NOMO-1 treated with dmso at 0.1 percent for 144 hours (cell line): ENCODE data around the gene GTPBP1.

Experiments
- DNase-seq: peaks from one replicate; lab custom pipeline; 2025; ENCODE audit not compliant: unreplicated experiment; lab: John Stamatoyannopoulos, UW

GTPBP1 gene

DNA sequence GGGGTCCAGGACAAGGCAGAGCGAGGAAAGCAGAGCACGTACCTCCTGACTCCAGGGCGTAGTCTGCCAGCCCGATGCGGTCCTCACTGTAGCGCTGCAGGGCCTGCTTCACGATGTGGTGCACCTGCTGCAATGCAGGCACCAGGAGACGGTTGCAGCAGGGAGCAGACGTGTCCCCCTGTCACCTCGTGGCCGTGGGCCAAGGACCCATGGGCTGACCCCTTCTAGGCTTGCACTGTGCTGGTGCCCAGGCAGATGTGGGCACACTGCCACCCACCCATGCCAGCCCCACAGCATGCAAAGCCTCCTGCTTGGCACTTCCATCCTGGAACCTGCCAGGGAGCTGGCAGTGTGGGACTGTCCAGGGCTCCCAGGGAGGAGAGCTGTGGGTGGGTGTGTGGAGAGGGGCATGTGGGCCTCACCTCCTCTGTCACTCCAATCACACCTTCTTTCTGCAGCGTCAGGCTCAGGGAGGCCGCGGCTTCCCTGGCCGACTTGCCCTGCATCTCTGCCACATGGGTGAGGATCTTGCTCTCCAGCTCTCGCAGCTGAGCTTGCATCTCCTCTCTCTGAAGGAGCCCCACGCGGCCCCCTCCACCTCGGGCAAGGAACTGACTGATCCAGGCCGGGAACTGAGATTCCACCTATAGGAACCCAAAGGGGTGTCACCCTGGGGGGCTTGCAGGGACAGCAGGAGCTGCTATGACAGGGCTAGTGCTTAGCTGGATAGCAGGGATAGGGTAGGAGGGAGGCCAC is 33.7 kb downstream of the GTPBP1 start:
- DNase-seq: no peak

- no peak for DNase-seq
Measured at GRCh38 chr22:38740116-38740723, 34.5 kb downstream of the GTPBP1 start.

DNA sequence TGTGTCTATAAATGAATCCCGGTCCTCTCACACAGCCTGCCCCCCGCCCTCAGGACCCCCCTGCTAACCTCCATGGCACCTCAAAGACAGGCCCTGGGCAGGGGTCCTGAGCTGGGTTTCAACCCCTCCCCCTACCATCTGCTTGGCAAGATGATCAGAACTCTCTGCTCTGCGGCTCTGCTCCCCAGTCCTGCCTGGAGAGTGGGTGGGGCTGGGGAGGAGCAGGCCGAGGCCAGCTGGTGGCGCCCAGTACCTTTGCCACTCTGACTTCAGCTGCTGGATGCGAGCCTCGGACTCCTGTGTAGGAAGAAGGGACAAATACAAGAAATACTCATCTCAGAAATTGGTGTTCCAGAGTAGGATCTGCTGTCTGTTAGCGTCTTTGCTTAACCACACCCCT is 35.0 kb downstream of the GTPBP1 start:
- no peak for DNase-seq

GRCh38 chr22:38741166-38741565 is 35.4 kb downstream of the GTPBP1 start:
- no peak for DNase-seq

- DNase-seq: no peak
Measured at GRCh38 chr22:38741576-38741975, 35.8 kb downstream of the GTPBP1 start.

- DNase-seq: no peak
Measured at GRCh38 chr22:38742176-38742942, 36.6 kb downstream of the GTPBP1 start.

GRCh38 chr22:38744981-38745380 is 39.2 kb downstream of the GTPBP1 start:
- DNase-seq: no peak

DNA sequence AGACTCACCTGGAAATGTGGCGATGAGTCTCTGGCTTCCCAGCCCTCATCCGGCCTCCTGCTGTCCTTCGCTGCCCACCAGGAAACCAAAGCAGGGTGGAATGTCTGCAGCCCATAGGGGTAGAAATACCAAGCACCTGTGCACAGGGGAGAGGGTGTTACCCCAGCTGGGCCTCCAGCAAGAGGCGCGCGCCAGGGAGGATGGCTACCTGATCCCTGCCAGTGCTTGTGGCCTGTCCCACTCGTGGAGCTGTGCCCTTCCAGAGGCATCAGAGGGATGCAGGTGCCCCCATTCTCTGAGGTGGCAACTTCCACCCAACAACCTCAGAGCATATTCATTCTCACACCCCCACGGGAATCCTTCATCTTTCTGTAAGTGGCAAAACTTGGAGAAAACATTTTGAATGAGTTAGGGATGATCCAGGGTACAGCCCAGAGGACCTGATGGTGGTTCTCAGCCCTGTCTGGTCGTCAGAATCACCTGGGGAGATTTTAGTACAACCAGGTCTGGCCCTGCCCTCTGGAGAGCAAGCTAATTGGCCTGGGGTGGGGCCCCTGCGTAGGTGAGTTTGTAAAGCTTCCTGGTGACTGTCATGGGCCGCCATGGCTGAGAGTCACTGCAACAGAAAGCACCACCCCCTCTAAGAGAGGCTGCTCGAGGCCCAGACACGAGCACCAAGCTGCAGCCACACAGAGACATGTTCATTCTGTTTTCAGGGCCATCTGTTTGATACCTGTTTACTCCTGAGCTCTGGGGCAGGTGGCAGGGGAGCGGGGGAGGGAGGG is 40.1 kb downstream of the GTPBP1 start:
- DNase-seq: no peak

DNA sequence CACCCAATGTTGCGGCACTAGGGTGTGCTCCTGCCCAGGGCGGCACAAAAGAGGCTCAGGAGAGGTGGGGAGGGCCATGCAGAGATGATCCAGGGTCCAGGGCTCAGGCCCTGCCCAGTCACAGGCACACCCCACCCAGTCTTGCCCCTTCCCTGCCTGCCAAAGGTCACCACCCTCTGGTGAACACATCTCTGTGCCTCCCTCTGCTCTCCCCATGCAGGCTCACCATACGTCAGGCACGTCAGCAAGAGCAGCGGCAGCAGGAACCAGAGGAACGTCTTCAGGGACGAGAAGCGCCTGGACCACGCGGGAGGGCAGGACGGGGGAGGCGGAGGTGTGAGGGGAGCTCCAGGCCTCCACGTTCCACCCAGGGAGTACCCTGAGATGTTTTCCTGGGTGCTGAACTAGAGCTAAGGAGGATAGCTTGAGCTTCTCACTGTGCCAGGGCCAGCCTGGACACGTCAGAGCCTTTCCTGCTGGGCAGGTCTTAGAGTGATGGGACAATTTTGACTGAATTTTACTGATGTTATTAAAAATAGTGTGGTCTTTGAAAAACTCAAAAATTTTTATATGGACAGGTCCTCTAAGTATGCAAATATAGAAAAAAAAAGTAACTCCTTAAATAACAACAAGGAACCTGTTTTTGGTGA is 42.9 kb downstream of the GTPBP1 start:
- DNase-seq: no peak

- no peak for DNase-seq
Measured at GRCh38 chr22:38750104-38750503, 44.4 kb downstream of the GTPBP1 start.

GRCh38 chr22:38750638-38751037 is 44.9 kb downstream of the GTPBP1 start:
- DNase-seq: no peak

DNA sequence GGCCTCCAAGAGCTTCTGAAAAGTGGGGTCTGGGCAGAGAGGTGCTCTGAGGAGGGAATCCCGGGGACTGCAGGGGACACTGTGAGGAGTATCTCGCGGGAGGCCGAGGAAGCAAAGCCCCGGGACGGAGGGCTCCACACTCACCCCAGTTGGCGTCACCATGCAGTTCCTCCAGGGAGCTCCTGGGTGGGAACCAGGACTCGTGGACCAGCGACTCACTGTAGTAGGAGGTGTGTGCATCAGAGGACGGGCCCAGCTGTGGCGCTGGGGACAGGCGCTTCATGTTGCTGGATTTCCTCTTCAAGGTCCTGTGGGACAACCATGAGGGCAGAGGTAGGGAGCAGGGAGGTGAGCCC is 45.3 kb downstream of the GTPBP1 start:
- DNase-seq: no peak

DNA sequence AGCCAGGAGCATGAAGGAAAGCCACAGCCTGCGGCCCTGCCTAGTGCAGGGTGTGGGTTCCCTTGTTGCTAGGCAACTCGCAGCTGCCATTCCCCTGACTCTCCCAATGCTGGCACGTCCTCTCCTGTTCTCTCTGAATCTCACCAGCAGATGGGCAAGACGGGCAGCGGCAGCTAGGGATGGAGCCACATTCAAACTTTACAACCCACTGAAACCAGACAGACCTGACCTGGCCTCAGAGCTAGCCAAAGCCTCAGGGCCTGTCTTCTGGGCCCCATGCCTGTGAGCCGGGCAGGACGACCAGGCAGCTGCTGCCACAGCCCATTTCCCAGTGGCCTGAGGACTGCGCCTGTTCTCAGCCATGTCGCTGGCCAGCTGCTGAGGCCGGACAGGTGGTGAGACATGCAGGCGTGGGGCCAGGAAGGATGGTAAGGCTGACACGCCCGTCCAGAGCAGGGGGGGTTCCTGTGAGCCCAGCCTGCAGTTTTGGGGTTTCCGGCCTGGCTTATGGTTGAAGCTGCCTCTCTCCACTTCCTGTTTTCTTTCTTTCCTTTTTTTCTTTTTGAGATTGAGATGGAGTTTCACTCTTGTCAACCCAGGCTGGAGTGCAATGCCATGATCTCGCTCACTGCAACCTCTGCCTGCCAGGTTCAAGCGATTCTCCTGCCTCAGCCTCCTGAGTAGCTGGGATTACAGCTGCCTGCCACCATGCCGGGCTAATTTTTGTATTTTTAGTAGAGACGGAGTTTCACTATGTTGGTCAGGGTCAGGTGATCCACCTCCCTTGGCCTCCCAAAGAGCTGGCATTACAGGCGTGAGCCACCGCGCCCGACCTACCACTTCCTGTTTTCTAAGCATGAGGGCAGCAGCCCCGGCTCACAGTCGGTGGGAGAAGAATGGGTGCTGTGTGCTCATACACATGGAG is 45.9 kb downstream of the GTPBP1 start:
- DNase-seq: peak; percentile 75

GRCh38 chr22:38753948-38754750 is 48.4 kb downstream of the GTPBP1 start:
- DNase-seq: no peak

- peak; percentile 56 for DNase-seq
Measured at GRCh38 chr22:38754751-38755154, 49.0 kb downstream of the GTPBP1 start.

DNA sequence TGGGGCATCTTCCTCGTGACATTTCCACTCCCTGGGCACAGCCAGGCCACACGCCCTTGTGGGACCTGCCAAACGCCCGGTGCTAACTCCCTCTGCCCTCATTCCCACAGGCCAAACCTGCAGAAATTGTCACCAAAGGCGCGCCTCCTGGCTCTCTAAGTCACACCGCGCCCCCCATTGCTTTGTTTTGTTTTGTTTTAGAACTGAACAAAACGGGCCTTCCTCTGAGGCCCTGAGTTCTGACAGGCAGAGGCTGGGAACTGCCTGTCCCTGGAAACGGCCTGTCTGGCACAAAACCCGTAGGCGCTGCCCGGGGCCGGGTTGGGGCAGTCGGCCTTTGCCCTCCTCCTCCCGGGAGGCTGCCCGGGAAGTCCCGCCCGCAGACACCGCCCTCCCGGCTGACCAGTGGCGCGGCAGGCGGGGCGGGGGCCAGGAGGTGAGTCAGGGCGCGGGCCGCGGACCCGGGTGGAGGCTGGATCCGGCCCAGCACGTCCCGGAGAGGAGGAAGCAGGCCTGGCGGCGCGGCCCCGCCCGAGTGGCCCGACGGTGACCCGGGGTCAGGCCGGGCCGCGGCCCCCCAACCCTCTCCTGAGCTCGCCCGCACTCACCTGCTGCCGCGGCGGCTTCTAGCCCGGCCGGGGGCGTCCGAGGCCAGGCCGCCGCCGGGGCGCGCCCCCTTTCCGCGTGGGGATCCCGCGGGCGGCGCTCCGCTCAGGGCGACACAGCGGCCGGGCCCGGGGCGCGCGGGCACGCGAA is 49.6 kb downstream of the GTPBP1 start:
- DNase-seq: no peak

- DNase-seq: peak; percentile 69
Measured at GRCh38 chr22:38755911-38756532, 50.3 kb downstream of the GTPBP1 start, which contains the start of gene SUN2. TSS of gene SUN2 (minus strand) at chr22:38755998. CDS start at chr22:38752628, 3,370 bp downstream.
